Breast epithelium (tissue), 4 donors: ENCODE measurements around the gene CAMSAP1. TPM values are rescaled to one million over a fixed set of nuclear protein-coding genes. Genes with fewer than 3 reads are reported as not detected.

ENCODE experiments used
- DNase-seq, 2 donors: peaks; one replicate each; pipeline ENCODE4 v3.0.0-alpha.2; 2019; ENCODE audit warnings: low spot score in 2 of 2
- H3K27ac ChIP-seq, 2 donors: fragments of 200-600 bp; sonication (generic) in 1 of 2; one replicate each; pipeline ENCODE4 v1.5.1; 2016 to 2019; ENCODE audit warnings: mild to moderate bottlenecking in 1 of 2
- H3K27me3 ChIP-seq, 2 donors: fragments of 200-600 bp; sonication (generic) in 1 of 2; one replicate each; pipeline versions ENCODE4 v1.5.1 to v1.6.0; 2017 to 2019; ENCODE audit warnings: control low read depth in 1 of 2, mild to moderate bottlenecking in 1 of 2
- H3K36me3 ChIP-seq: fragments of 200-600 bp; one replicate; pipeline ENCODE4 v1.5.1; 2019
- H3K4me1 ChIP-seq, 2 donors: fragments of 200-600 bp; sonication (generic); one replicate each; pipeline ENCODE4 v1.5.1; 2016 to 2019; ENCODE audit warnings: control low read depth in 1 of 2
- H3K4me3 ChIP-seq, 3 donors: fragments of 200-600 bp; sonication (generic); 1 replicate in 2 of 3; 2 replicates in 1 of 3; pipeline ENCODE4 v1.5.1; 2016 to 2019; ENCODE audit warnings: mild to moderate bottlenecking in 3 of 3, moderate library complexity in 2 of 3
- H3K9me3 ChIP-seq, 2 donors: fragments of 200-600 bp; sonication (generic) in 1 of 2; one replicate each; pipeline ENCODE4 v1.5.1; 2016 to 2019; ENCODE audit warnings: control low read depth in 1 of 2
- CTCF ChIP-seq, 3 donors: fragments of 450-650 bp; IDR thresholded peaks; one replicate each; pipeline ENCODE4 v1.5.1; 2016 to 2017; ENCODE audit warnings: antibody characterized with exemption in 3 of 3, mild to moderate bottlenecking in 3 of 3, moderate library complexity in 3 of 3
- POLR2A ChIP-seq: fragments of 450-650 bp; IDR thresholded peaks from one replicate; pipeline ENCODE4 v1.6.1; 2016; ENCODE audit warnings: antibody characterized with exemption, mild to moderate bottlenecking, moderate library complexity
- POLR2AphosphoS5 ChIP-seq, 3 donors: sonication (generic); formaldehyde crosslinking; IDR thresholded peaks; one replicate each; pipeline ENCODE4 v1.6.1; 2017; ENCODE audit warnings: antibody characterized with exemption in 3 of 3
- intact Hi-C: fragments of 100-400 bp; cut with DNase I; formaldehyde crosslinking; loops from one replicate; pipeline ENCODE4 v1.15.1; 2023; ENCODE audit warnings: low total_unique reads
- total RNA-seq, 3 donors: library from RNA; depleted of rRNA; stranded (reverse); fragments of >200 nt; gene quantifications; one replicate each; pipeline ENCODE4 v1.1.0, GENCODE V29; 2016

Gene CAMSAP1
- total RNA-seq, 3 donors from 2014 or later = 25.0 to 29.8 (median 29.0) TPM

- Histone ChIP-seq H3K4me3 (peak overlapping the region in 1 of 3 donors; percentile 35), H3K36me3 (no peaks in the 10 kb centered on the region), H3K4me1 (peaks cover 24 to 39% of the 10 kb centered on the region in 2 donors), H3K27me3 (no peaks in the 10 kb centered on the region), H3K9me3 (no peaks in the 10 kb centered on the region), H3K27ac (no peak overlapping the region)
- intact Hi-C loops = no loop called here
- no peak for DNase-seq
- TF ChIP-seq CTCF (IDR thresholded peaks at IDR 0.05) (no peak), POLR2AphosphoS5 (IDR thresholded peaks at IDR 0.05) (no peak), POLR2A (no peak)
Observed at GRCh38 chr9:135886147-135886981, 21.0 kb downstream of the CAMSAP1 start.

- Histone ChIP-seq H3K36me3 (no peaks in the 10 kb centered on the region), H3K4me3 (no peak overlapping the region), H3K27me3 (no peaks in the 10 kb centered on the region), H3K27ac (no peak overlapping the region), H3K9me3 (no peaks in the 10 kb centered on the region), H3K4me1 (peaks cover 23 to 33% of the 10 kb centered on the region in 2 donors)
- no peak for DNase-seq
- intact Hi-C loops = loop anchor here (2.0 kb wide), 1 partner anchor 34 kb away; no protein-coding TSS in a partner anchor
- TF ChIP-seq CTCF (IDR thresholded peaks at IDR 0.05) (no peak), POLR2AphosphoS5 (IDR thresholded peaks at IDR 0.05) (no peak), POLR2A (no peak)
Observed at GRCh38 chr9:135885100-135885853, 22.1 kb downstream of the CAMSAP1 start.

- H3K4me3 ChIP-seq = no peak overlapping the region
- H3K4me1 ChIP-seq = peaks cover 17 to 25% of the 10 kb centered on the region in 2 donors
- TF ChIP-seq CTCF (IDR thresholded peaks at IDR 0.05) = no peak
- TF ChIP-seq POLR2A = no peak
- no peak for TF ChIP-seq POLR2AphosphoS5 (IDR thresholded peaks at IDR 0.05)
Observed at GRCh38 chr9:135884328-135885035, 22.9 kb downstream of the CAMSAP1 start.

GRCh38 chr9:135883410-135884089 is 23.8 kb downstream of the CAMSAP1 start:
- H3K4me1 ChIP-seq = peaks cover 13 to 22% of the 10 kb centered on the region in 2 donors
- TF ChIP-seq CTCF (IDR thresholded peaks at IDR 0.05) (no peak), POLR2A (no peak), POLR2AphosphoS5 (IDR thresholded peaks at IDR 0.05) (no peak)
- no peak for DNase-seq
- intact Hi-C loops = loop anchor here (2.0 kb wide), 1 partner anchor 33 kb away; no protein-coding TSS in a partner anchor
- H3K9me3 ChIP-seq = no peaks in the 10 kb centered on the region
- no peaks in the 10 kb centered on the region for H3K27me3 ChIP-seq
- H3K27ac ChIP-seq = no peak overlapping the region
- H3K36me3 ChIP-seq = no peaks in the 10 kb centered on the region
- no peak overlapping the region for H3K4me3 ChIP-seq

More at GRCh38 chr9:135884328-135885035, 22.9 kb downstream of the CAMSAP1 start:
- intact Hi-C loops = loop anchor here (2.0 kb wide), 1 partner anchor 34 kb away; no protein-coding TSS in a partner anchor
- Histone ChIP-seq H3K27me3 (no peaks in the 10 kb centered on the region), H3K27ac (no peak overlapping the region), H3K36me3 (no peaks in the 10 kb centered on the region), H3K9me3 (no peaks in the 10 kb centered on the region)
- no peak for DNase-seq
